Measurements from ENCODE around the gene DSC3.

DSC3 gene

GRCh38 chr18:31057917-31058316 lies 15.4 kb upstream of the DSC3 start:
- no peaks in the 10 kb centered on the region for H3K4me1 ChIP-seq (ENCODE audit: control insufficient read depth, insufficient read depth, low read length)
- H3K9me3 ChIP-seq (ENCODE audit: control insufficient read depth, low read length) = no peaks in the 10 kb centered on the region
- H3K36me3 ChIP-seq (ENCODE audit: control insufficient read depth, insufficient read depth, low read length) = no peaks in the 10 kb centered on the region
- H3K9ac ChIP-seq (ENCODE audit: low read length) = no peak overlapping the region
- H3K4me3 ChIP-seq (ENCODE audit: low read length) = no peak overlapping the region
- no peaks in the 10 kb centered on the region for H3K27me3 ChIP-seq (ENCODE audit: control insufficient read depth, insufficient read depth, low read length)

DNA sequence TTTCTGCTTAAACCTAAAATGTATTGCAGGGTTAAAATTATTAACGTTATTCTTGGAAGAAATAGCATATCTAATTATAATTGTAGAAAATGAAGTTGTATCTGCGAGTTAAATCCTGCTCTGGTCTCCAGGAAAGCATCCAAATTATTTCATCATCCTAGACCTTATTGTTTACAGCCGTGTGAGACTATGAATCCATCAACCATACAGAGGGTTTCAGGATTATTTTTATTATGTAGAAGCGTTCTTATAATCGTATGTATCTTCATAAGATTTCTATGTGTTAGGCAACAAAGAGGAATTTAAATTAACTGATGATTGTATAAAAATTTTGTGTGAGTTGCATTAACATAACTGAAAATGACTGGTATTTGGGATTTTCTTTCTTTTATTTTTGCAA lies 14.5 kb upstream of the DSC3 start:
- no peaks in the 10 kb centered on the region for H3K9me3 ChIP-seq (ENCODE audit: control insufficient read depth, low read length)
- H3K9ac ChIP-seq (ENCODE audit: low read length) = no peak overlapping the region
- H3K4me3 ChIP-seq (ENCODE audit: low read length) = no peak overlapping the region
- no peaks in the 10 kb centered on the region for H3K36me3 ChIP-seq (ENCODE audit: control insufficient read depth, insufficient read depth, low read length)
- H3K4me1 ChIP-seq (ENCODE audit: control insufficient read depth, insufficient read depth, low read length) = no peaks in the 10 kb centered on the region
- no peaks in the 10 kb centered on the region for H3K27me3 ChIP-seq (ENCODE audit: control insufficient read depth, insufficient read depth, low read length)

- Histone ChIP-seq H3K27me3 (ENCODE audit: control insufficient read depth, insufficient read depth, low read length) (no peaks in the 10 kb centered on the region), H3K9me3 (ENCODE audit: control insufficient read depth, low read length) (no peaks in the 10 kb centered on the region), H3K4me1 (ENCODE audit: control insufficient read depth, insufficient read depth, low read length) (no peaks in the 10 kb centered on the region), H3K36me3 (ENCODE audit: control insufficient read depth, insufficient read depth, low read length) (no peaks in the 10 kb centered on the region), H3K9ac (ENCODE audit: low read length) (no peak overlapping the region), H3K4me3 (ENCODE audit: low read length) (no peak overlapping the region)
Measured at GRCh38 chr18:31056296-31056695, 13.8 kb upstream of the DSC3 start.

DNA sequence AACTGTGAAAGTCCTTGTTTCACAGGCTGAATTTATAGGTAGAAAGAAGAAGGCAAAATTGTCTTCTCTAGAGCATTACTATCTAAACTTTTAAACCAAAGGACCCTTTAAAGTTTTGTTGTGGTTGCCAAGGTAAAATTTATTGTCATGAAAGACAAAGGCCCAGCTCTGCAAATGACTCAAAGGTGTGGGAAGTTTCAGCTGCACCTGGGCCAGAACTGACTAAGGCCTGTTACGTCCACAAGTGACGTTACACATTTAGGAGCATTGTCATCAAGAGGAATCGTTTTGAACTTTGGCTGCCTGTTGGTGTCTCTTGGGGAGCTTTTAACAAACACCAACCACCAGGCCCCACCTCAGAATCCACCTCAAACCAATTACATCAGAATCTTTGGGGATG lies 8.1 kb upstream of the DSC3 start:
- Histone ChIP-seq H3K4me1 (ENCODE audit: control insufficient read depth, insufficient read depth, low read length) (no peaks in the 10 kb centered on the region), H3K36me3 (ENCODE audit: control insufficient read depth, insufficient read depth, low read length) (no peaks in the 10 kb centered on the region), H3K9ac (ENCODE audit: low read length) (no peak overlapping the region), H3K9me3 (ENCODE audit: control insufficient read depth, low read length) (no peaks in the 10 kb centered on the region), H3K4me3 (ENCODE audit: low read length) (no peak overlapping the region), H3K27me3 (ENCODE audit: control insufficient read depth, insufficient read depth, low read length) (peaks cover 8% of the 10 kb centered on the region)

GRCh38 chr18:31049189-31049588 lies 6.6 kb upstream of the DSC3 start:
- no peaks in the 10 kb centered on the region for H3K9me3 ChIP-seq (ENCODE audit: control insufficient read depth, low read length)
- H3K36me3 ChIP-seq (ENCODE audit: control insufficient read depth, insufficient read depth, low read length) = no peaks in the 10 kb centered on the region
- no peaks in the 10 kb centered on the region for H3K4me1 ChIP-seq (ENCODE audit: control insufficient read depth, insufficient read depth, low read length)
- H3K4me3 ChIP-seq (ENCODE audit: low read length) = no peak overlapping the region
- H3K27me3 ChIP-seq (ENCODE audit: control insufficient read depth, insufficient read depth, low read length) = peaks cover 13% of the 10 kb centered on the region
- H3K9ac ChIP-seq (ENCODE audit: low read length) = no peak overlapping the region

- no peak overlapping the region for H3K9ac ChIP-seq (ENCODE audit: low read length)
- peaks cover 23% of the 10 kb centered on the region for H3K27me3 ChIP-seq (ENCODE audit: control insufficient read depth, insufficient read depth, low read length)
- H3K4me1 ChIP-seq (ENCODE audit: control insufficient read depth, insufficient read depth, low read length) = no peaks in the 10 kb centered on the region
- H3K4me3 ChIP-seq (ENCODE audit: low read length) = no peak overlapping the region
- H3K9me3 ChIP-seq (ENCODE audit: control insufficient read depth, low read length) = no peaks in the 10 kb centered on the region
- H3K36me3 ChIP-seq (ENCODE audit: control insufficient read depth, insufficient read depth, low read length) = no peaks in the 10 kb centered on the region
Measured at GRCh38 chr18:31048216-31048615, 5.7 kb upstream of the DSC3 start.

DNA sequence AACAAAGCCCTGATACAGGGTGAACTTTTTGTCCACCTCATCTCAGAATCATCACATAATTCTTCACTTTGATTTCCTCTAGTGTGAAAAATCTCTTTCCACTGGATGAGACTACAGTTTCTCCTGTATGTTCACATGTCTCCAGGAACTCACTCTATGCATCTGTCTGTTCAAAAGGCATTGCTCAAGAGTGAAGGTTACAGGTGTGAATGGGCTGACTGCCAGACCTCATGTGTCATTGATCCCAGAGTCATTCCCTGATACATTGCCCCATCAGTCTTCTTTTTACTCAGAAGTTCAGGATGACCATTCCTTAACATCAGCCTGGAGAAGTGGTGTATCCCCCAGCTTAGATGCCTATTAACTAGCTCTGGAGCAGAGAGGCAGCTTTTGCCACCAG lies 4.4 kb upstream of the DSC3 start:
- no peaks in the 10 kb centered on the region for H3K36me3 ChIP-seq (ENCODE audit: control insufficient read depth, insufficient read depth, low read length)
- peaks cover 8% of the 10 kb centered on the region for H3K4me1 ChIP-seq (ENCODE audit: control insufficient read depth, insufficient read depth, low read length)
- peaks cover 36% of the 10 kb centered on the region for H3K27me3 ChIP-seq (ENCODE audit: control insufficient read depth, insufficient read depth, low read length)
- H3K9ac ChIP-seq (ENCODE audit: low read length) = no peak overlapping the region
- no peaks in the 10 kb centered on the region for H3K9me3 ChIP-seq (ENCODE audit: control insufficient read depth, low read length)
- H3K4me3 ChIP-seq (ENCODE audit: low read length) = no peak overlapping the region

DNA sequence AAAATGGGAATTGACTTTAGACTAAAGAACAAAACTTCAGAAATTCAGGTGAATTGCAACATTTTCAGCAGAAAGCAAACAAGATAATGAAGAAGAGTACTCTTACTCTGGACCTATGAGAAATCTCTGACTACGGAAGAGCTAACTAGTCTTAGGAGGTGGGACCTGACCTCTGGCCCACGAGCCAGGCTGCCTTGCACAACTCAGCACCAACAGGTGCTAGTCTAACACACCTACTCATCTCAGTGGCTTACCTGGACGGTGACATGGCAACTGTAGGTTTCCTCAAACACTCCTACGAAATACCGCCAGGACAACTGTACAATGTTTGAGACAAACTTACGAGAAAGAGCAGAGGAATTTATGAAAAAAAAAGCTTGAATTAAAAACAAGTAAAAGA lies 3.1 kb upstream of the DSC3 start:
- Histone ChIP-seq H3K9ac (ENCODE audit: low read length) (no peak overlapping the region), H3K4me1 (ENCODE audit: control insufficient read depth, insufficient read depth, low read length) (peaks cover 19% of the 10 kb centered on the region), H3K36me3 (ENCODE audit: control insufficient read depth, insufficient read depth, low read length) (no peaks in the 10 kb centered on the region), H3K4me3 (ENCODE audit: low read length) (no peak overlapping the region), H3K27me3 (ENCODE audit: control insufficient read depth, insufficient read depth, low read length) (peaks cover 49% of the 10 kb centered on the region), H3K9me3 (ENCODE audit: control insufficient read depth, low read length) (no peaks in the 10 kb centered on the region)

DNA sequence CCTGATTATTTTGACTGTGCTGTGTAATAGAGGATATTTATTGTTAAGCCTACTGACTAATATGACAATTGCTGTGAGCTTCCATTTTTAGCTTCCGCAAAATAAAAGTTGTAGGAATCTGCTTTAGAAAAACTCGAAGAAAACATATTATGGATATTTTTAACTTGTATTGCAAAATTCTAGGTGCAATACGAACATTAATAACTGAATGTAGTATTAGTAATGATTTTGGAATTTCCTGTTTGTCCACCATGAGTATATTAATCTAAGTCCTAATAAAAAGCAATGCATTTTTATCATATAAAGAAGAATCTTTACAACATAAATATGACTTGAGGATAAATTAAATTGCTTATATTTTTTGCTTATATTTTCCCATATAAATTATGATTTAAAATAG lies 2.4 kb upstream of the DSC3 start:
- Histone ChIP-seq H3K27me3 (ENCODE audit: control insufficient read depth, insufficient read depth, low read length) (peaks cover 56% of the 10 kb centered on the region), H3K9me3 (ENCODE audit: control insufficient read depth, low read length) (no peaks in the 10 kb centered on the region), H3K9ac (ENCODE audit: low read length) (no peak overlapping the region), H3K36me3 (ENCODE audit: control insufficient read depth, insufficient read depth, low read length) (no peaks in the 10 kb centered on the region), H3K4me1 (ENCODE audit: control insufficient read depth, insufficient read depth, low read length) (peaks cover 19% of the 10 kb centered on the region), H3K4me3 (ENCODE audit: low read length) (no peak overlapping the region)

GRCh38 chr18:31043709-31044108 lies 1.2 kb upstream of the DSC3 start:
- Histone ChIP-seq H3K4me1 (ENCODE audit: control insufficient read depth, insufficient read depth, low read length) (peaks cover 19% of the 10 kb centered on the region), H3K9me3 (ENCODE audit: control insufficient read depth, low read length) (no peaks in the 10 kb centered on the region), H3K27me3 (ENCODE audit: control insufficient read depth, insufficient read depth, low read length) (peaks cover 65% of the 10 kb centered on the region), H3K9ac (ENCODE audit: low read length) (no peak overlapping the region), H3K36me3 (ENCODE audit: control insufficient read depth, insufficient read depth, low read length) (no peaks in the 10 kb centered on the region), H3K4me3 (ENCODE audit: low read length) (no peak overlapping the region)

DNA sequence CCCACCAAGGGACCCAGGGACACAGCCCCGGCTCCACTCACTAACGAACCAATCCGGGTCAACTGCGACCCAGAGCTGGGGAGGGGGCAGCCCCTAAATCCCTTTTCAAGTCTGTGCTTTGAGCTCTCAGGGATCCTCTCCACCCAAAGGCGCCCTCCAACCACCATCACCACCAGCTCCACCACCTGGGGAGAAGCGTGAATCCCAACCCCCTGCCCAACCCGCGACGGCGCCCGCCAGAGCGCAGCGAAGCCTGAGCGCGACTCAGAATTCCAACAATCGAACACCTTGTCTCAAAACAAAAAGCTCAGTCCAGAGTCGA lies 497 bp downstream of the DSC3 start:
- no peak overlapping the region for H3K9ac ChIP-seq (ENCODE audit: low read length)
- no peak overlapping the region for H3K4me3 ChIP-seq (ENCODE audit: low read length)
- H3K9me3 ChIP-seq (ENCODE audit: control insufficient read depth, low read length) = no peaks in the 10 kb centered on the region
- H3K4me1 ChIP-seq (ENCODE audit: control insufficient read depth, insufficient read depth, low read length) = peaks cover 19% of the 10 kb centered on the region
- no peaks in the 10 kb centered on the region for H3K36me3 ChIP-seq (ENCODE audit: control insufficient read depth, insufficient read depth, low read length)
- H3K27me3 ChIP-seq (ENCODE audit: control insufficient read depth, insufficient read depth, low read length) = peaks cover 65% of the 10 kb centered on the region

GRCh38 chr18:31041271-31042083 lies 1.1 kb downstream of the DSC3 start:
- Histone ChIP-seq H3K4me1 (ENCODE audit: control insufficient read depth, insufficient read depth, low read length) (peaks cover 19% of the 10 kb centered on the region), H3K9ac (ENCODE audit: low read length) (no peak overlapping the region), H3K36me3 (ENCODE audit: control insufficient read depth, insufficient read depth, low read length) (no peaks in the 10 kb centered on the region), H3K4me3 (ENCODE audit: low read length) (no peak overlapping the region), H3K9me3 (ENCODE audit: control insufficient read depth, low read length) (no peaks in the 10 kb centered on the region), H3K27me3 (ENCODE audit: control insufficient read depth, insufficient read depth, low read length) (peaks cover 65% of the 10 kb centered on the region)
